Fibroblast of villous mesenchyme (primary cell): ENCODE data around the gene GLIPR1. TPM values are rescaled to one million over a fixed set of nuclear protein-coding genes. Genes with fewer than 3 reads are reported as not detected.

Experiments
- DNase-seq: peaks from one replicate; pipeline ENCODE4 v3.0.0-alpha.2; 2010; ENCODE audit warnings: low read depth
- H3K4me3 ChIP-seq: 2 replicates; pipeline ENCODE4 v1.5.1; 2011; ENCODE audit warnings: low read depth, mild to moderate bottlenecking, low read length
- total RNA-seq: library from RNA; depleted of rRNA; stranded (reverse); fragments of >200 nt; gene quantifications from 2 replicates; pipeline ENCODE4 v1.2.3, GENCODE V29; 2012
- TF ChIP-seq, protein P1 (sequence below): IDR thresholded peaks from 2 replicates; pipeline ENCODE4 v1.5.1; 2012; ENCODE audit warnings: low read depth, mild to moderate bottlenecking, low read length; ENCODE audit not compliant: insufficient read depth

The GLIPR1 gene
- total RNA-seq, 1 donor = 60.0 TPM

DNA sequence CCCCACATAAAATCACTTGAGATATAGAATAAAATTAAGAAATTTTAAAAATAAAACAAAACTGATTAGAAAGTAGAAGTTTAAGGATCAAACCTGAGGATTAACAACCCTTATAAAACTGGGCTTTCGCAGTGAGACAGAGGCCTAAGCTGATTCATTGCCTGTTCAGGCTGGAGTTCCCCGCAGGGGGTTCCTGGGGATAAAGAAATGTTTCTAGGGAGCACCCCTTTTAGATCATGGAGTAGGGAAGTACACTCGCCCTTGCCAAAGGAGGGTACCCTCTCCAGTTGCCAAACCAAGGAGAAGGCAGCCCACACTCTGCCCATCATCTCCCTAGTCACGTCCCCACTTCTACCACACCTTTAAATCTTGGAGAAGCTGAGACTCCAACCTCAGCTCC is 6.8 kb downstream of the GLIPR1 start:
- DNase-seq = no peak
- TF ChIP-seq, protein P1, sequence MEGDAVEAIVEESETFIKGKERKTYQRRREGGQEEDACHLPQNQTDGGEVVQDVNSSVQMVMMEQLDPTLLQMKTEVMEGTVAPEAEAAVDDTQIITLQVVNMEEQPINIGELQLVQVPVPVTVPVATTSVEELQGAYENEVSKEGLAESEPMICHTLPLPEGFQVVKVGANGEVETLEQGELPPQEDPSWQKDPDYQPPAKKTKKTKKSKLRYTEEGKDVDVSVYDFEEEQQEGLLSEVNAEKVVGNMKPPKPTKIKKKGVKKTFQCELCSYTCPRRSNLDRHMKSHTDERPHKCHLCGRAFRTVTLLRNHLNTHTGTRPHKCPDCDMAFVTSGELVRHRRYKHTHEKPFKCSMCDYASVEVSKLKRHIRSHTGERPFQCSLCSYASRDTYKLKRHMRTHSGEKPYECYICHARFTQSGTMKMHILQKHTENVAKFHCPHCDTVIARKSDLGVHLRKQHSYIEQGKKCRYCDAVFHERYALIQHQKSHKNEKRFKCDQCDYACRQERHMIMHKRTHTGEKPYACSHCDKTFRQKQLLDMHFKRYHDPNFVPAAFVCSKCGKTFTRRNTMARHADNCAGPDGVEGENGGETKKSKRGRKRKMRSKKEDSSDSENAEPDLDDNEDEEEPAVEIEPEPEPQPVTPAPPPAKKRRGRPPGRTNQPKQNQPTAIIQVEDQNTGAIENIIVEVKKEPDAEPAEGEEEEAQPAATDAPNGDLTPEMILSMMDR = no peak
- H3K4me3 ChIP-seq = no peak overlapping the region

DNA sequence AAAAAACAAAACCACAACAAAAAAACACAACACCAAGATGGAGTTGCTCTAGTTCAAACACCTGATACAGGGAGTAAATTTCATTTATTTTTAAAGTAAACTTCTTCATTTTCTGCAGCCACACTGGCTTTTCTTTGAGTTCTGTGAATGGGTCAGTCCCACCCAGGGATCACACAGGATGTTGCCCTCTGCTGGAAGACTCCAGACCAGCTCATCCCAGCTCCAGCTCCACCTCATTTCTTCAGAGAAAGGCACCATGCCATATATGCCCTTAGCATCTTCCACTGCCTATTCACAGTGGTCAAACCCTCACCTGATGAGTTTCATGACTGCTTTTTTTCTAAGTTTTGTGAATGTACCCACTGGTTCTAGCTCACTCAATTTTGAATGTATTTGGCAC is 8.0 kb downstream of the GLIPR1 start:
- DNase-seq = no peak
- no peak overlapping the region for H3K4me3 ChIP-seq
- TF ChIP-seq, protein P1 = peak; percentile 48

DNA sequence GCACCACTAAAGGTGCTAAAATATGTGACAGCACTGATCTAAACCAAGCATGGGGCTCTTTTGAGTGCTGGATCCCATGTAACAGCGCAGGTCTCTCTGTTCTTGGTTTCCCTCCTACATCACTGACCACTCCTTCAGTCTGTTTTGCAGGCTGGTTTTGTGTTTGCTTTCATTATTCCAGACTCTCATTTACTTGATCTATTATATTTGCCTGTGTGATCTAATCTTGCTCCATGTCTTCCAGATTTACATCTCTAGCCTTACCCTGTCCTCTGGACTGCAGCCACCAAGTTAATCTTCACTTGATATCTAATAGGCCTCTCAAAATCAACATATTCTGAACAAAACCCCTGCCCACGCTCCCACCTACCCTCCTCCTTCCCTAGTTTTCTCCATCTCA is 8.6 kb downstream of the GLIPR1 start:
- DNase-seq = no peak
- TF ChIP-seq, protein P1 = no peak
- H3K4me3 ChIP-seq = no peak overlapping the region

GRCh38 chr12:75489613-75490210 is 9.2 kb downstream of the GLIPR1 start:
- no peak for DNase-seq
- H3K4me3 ChIP-seq = no peak overlapping the region
- TF ChIP-seq, protein P1 = no peak

DNA sequence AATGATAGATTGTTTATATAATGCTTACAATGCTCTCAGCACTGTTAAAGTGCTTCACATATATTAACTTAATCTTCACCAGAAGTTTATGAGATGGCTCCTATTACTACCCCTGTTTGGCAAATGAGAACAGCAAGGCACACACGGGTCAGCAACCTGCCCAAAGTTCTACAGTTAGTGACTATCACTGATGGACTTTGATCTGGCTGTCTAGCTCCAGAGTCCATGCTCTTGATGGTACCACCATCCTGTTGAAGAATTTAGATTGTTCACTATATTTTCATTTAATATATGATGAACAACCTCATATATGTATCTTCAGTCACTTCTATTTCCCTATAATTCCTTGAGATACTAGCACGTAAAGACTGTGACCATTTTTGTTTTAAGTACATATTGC is 10.6 kb downstream of the GLIPR1 start:
- no peak overlapping the region for H3K4me3 ChIP-seq
- DNase-seq = no peak
- TF ChIP-seq, protein P1 = no peak

DNA sequence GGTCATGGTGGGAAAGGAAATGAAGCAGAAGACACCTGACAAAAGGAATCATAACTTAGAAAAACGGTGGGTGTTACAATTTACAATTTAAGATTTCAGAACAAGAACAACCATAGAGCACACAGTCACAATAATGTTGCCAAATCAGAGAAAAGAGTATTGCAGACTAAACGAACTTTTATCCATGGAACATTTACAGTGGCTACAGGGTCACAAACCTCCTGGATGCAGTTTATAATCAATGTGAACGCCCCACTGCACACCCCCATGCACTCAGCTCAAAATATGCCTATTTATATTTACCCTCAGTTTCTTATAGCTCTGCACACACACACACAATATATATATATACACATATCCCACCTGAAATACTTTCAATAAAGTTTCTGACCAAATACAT is 22.9 kb downstream of the GLIPR1 start:
- no peak overlapping the region for H3K4me3 ChIP-seq
- TF ChIP-seq, protein P1 = no peak
- no peak for DNase-seq

DNA sequence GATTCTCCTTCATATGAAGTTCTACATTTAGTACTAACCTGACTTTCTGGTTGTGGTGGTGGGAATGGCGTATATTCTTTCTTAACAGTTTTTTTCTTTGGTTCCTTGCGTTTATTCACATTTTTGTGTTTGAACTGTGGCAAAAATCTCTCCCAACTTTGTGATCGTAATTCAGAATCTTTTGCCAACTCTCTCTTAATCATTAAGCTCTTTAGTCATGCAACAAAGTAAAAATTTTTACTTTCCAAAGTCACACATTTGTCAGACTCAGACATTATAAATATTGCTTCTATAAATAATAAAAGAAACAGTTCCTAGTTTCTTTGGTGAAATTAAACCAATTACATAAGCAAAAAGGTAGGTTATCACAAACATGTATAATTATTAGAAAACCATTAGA is 23.3 kb downstream of the GLIPR1 start:
- no peak for DNase-seq
- H3K4me3 ChIP-seq = no peak overlapping the region
- TF ChIP-seq, protein P1 = no peak
